Left lung (tissue), 10 donors: Measurements from ENCODE around the gene ZNF839. TPM values are rescaled to one million over a fixed set of nuclear protein-coding genes. Genes with fewer than 3 reads are reported as not detected.
A peak's percentile ranks its signal among the peaks of the same experiment; 100 is the strongest.
"Not testable (repeated sequence)": the region's sequence is repeated elsewhere in the genome, so short reads cannot be mapped to it uniquely, and the experiment has no call there.

Experiments used
- ATAC-seq: fragments of 200-7000 bp; cut with Tn5 transposase; one replicate; pipeline ENCODE4 v1.9.1; 2020; ENCODE audit warnings: moderate library complexity
- DNase-seq, 4 donors: peaks; one replicate each; pipeline ENCODE4 v3.0.0-alpha.2; 2013 to 2020
- H3K27ac ChIP-seq, 2 donors: fragments of 200-600 bp; sonication (generic) in 1 of 2; one replicate each; pipeline versions ENCODE4 v1.5.0 to v1.8.0; 2020 to 2021
- H3K27me3 ChIP-seq, 2 donors: fragments of 200-600 bp; sonication (generic) in 1 of 2; one replicate each; pipeline versions ENCODE4 v1.5.0 to v1.8.0; 2020 to 2021
- H3K36me3 ChIP-seq, 2 donors: fragments of 200-600 bp; sonication (generic) in 1 of 2; one replicate each; pipeline versions ENCODE4 v1.5.0 to v1.8.0; 2020 to 2021
- H3K4me1 ChIP-seq, 2 donors: fragments of 200-600 bp; one replicate each; pipeline ENCODE4 v1.8.0; 2021
- H3K4me3 ChIP-seq, 2 donors: fragments of 200-600 bp; sonication (generic) in 1 of 2; one replicate each; pipeline versions ENCODE4 v1.5.0 to v1.8.0; 2020 to 2021; ENCODE audit warnings: mild to moderate bottlenecking in 1 of 2
- H3K9me3 ChIP-seq, 2 donors: fragments of 200-600 bp; sonication (generic) in 1 of 2; one replicate each; pipeline versions ENCODE4 v1.5.0 to v1.8.0; 2020 to 2021
- CTCF ChIP-seq, 2 donors: fragments of 200-600 bp; sonication (generic) in 1 of 2; IDR thresholded peaks; one replicate each; pipeline versions ENCODE4 v1.5.0 to v1.8.0; 2021; ENCODE audit warnings: antibody characterized with exemption in 2 of 2
- intact Hi-C, 2 donors: fragments of 100-400 bp; cut with DNase I; formaldehyde crosslinking; loops; one replicate each; pipeline versions ENCODE4 v1.11.2 to v1.14.2; 2022
- polyA plus RNA-seq, 6 donors: library from polyadenylated mRNA; unstranded; fragments of 120-200 nt; gene quantifications; one replicate each; pipeline ENCODE4 v1.2.1, GENCODE V29; 2013; ENCODE audit not compliant: insufficient read length in 6 of 6
- total RNA-seq, 2 donors: library from RNA; stranded (reverse); fragmentation: NEBNext Ultra II Directional; extraction: Animal tissue kit (Norgen Biotek cat#: 25700); gene quantifications; one replicate each; pipeline ENCODE4 v1.2.1, GENCODE V29; 2021
- donor health status: DM: no; HTN: yes; CAD: no.
- donor health status: DM: no; HTN: no; CAD: no.

The ZNF839 gene
- total and polyA plus RNA-seq, 8 donors = 8.8 to 18.2 (median 14.4) TPM

- Histone ChIP-seq H3K4me1 (peaks cover 0 to 36% of the 10 kb centered on the region in 2 donors), H3K36me3 (peaks cover 0 to 14% of the 10 kb centered on the region in 2 donors), H3K4me3 (no peak overlapping the region), H3K9me3 (no peaks in the 10 kb centered on the region), H3K27me3 (no peaks in the 10 kb centered on the region), H3K27ac (no peak overlapping the region)
- intact Hi-C loops = no loop called here
- no peak for DNase-seq
- ATAC-seq = no peak
- TF ChIP-seq CTCF (IDR thresholded peaks at IDR 0.05) = no peak
Measured at GRCh38 chr14:102321456-102322422, 2.2 kb downstream of the ZNF839 start.

GRCh38 chr14:102323102-102323501 is 3.6 kb downstream of the ZNF839 start:
- Histone ChIP-seq H3K4me3 (no peak overlapping the region), H3K36me3 (peaks cover 0 to 15% of the 10 kb centered on the region in 2 donors), H3K27ac (no peak overlapping the region), H3K4me1 (peaks cover 0 to 25% of the 10 kb centered on the region in 2 donors), H3K27me3 (no peaks in the 10 kb centered on the region), H3K9me3 (no peaks in the 10 kb centered on the region)
- peak; percentile 15 for ATAC-seq
- TF ChIP-seq CTCF (IDR thresholded peaks at IDR 0.05) = peak; percentile 20 to 29
- intact Hi-C loops = no loop called here
- peak in 1 of 4 donors; percentile 60 for DNase-seq

GRCh38 chr14:102325791-102326345 is 6.3 kb downstream of the ZNF839 start:
- intact Hi-C loops = no loop called here
- Histone ChIP-seq H3K4me3 (no peak overlapping the region), H3K27ac (no peak overlapping the region), H3K4me1 (peaks cover 0 to 8% of the 10 kb centered on the region in 2 donors), H3K27me3 (no peaks in the 10 kb centered on the region), H3K36me3 (peaks cover 0 to 15% of the 10 kb centered on the region in 2 donors), H3K9me3 (no peaks in the 10 kb centered on the region)
- TF ChIP-seq CTCF (IDR thresholded peaks at IDR 0.05) = no peak
- DNase-seq (no peak), ATAC-seq (no peak)

- ATAC-seq (no peak), DNase-seq (no peak)
- TF ChIP-seq CTCF (IDR thresholded peaks at IDR 0.05) = no peak
Measured at GRCh38 chr14:102326583-102326982, 7.0 kb downstream of the ZNF839 start.

GRCh38 chr14:102329381-102329780 is 9.8 kb downstream of the ZNF839 start:
- H3K27ac ChIP-seq, intact Hi-C loops, H3K27me3 ChIP-seq, H3K9me3 ChIP-seq, DNase-seq, H3K4me3 ChIP-seq, ATAC-seq: not testable (repeated sequence)
- Histone ChIP-seq H3K36me3 (peaks cover 0 to 32% of the 10 kb centered on the region in 2 donors), H3K4me1 (peaks cover 0 to 12% of the 10 kb centered on the region in 2 donors)

More at GRCh38 chr14:102326583-102326982, 7.0 kb downstream of the ZNF839 start:
- Histone ChIP-seq H3K4me3 (no peak overlapping the region), H3K27me3 (no peaks in the 10 kb centered on the region), H3K9me3 (no peaks in the 10 kb centered on the region), H3K4me1 (peaks cover 0 to 8% of the 10 kb centered on the region in 2 donors), H3K27ac (no peak overlapping the region), H3K36me3 (peaks cover 0 to 18% of the 10 kb centered on the region in 2 donors)
- intact Hi-C loops = no loop called here
